Right renal pelvis (tissue), 4 donors: Measurements from ENCODE around the gene GRM7. TPM values are rescaled to one million over a fixed set of nuclear protein-coding genes. Genes with fewer than 3 reads are reported as not detected.

ENCODE experiments used
- DNase-seq, 4 donors: peaks; one replicate each; pipeline ENCODE4 v3.0.0-alpha.2; 2013; ENCODE audit warnings: low read depth in 4 of 4, low spot score in 3 of 4, missing footprints in 1 of 4
- polyA plus RNA-seq, 4 donors: library from polyadenylated mRNA; unstranded; fragments of 120-200 nt; gene quantifications; one replicate each; pipeline ENCODE4 v1.2.1, GENCODE V29; 2013; ENCODE audit not compliant: insufficient read length in 4 of 4

GRM7 gene
- polyA plus RNA-seq, 4 donors: 1.6 to 3.2 (median 2.2) TPM

DNA sequence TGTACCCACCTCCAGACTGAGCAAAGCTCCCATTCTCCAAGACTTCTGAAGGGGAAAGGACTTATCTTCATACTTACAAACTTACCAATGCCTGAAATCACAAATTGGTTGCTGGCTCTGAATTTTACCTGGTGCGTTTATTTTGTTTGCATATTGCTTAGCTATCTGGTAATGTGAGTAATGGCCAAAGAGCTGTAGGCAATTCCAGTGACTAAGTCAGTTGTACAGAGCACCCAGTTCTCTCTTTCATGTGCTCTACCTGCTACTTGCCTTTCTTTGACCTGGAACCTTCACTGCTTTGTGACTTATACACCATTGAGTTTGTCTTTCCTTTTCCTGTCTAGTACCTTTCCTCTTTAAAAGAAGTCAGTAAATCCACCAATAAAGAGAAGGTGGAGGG lies 884.8 kb downstream of the GRM7 start:
- DNase-seq: no peak

DNA sequence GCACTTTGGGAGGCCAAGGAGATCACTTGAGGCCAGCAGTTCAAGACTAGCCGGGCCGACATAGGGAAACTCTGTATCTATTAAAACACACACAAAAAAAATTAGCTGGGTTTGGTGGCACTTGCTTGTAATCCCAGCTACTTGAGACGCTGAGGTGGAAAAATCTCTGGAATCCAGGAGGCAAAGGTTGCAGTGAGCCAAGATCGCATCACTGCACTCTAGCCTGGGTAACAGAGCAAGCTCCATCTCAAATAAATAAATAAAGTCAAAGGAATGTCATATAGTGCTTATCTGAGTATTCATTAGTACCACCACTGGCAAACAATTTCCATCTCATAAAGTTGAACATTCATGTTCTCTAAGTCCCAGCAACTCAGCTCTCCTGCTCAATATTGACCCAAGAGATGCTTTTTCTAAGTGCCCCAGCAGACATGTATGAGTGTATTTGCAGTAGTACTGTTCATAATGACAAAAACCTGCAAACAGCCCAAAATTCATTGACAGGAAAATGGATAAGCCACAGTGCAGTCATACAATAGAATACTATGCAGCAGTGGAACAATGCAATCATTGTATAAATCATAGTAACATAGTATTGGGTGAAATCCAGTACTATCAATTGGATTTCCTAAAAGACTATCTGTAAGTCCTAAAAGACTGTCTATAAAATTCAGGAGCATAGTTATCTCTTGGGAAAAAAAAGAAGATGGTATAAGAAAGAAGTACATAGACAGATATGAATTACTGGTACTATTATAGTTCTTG lies 889.2 kb downstream of the GRM7 start:
- DNase-seq: no peak

DNA sequence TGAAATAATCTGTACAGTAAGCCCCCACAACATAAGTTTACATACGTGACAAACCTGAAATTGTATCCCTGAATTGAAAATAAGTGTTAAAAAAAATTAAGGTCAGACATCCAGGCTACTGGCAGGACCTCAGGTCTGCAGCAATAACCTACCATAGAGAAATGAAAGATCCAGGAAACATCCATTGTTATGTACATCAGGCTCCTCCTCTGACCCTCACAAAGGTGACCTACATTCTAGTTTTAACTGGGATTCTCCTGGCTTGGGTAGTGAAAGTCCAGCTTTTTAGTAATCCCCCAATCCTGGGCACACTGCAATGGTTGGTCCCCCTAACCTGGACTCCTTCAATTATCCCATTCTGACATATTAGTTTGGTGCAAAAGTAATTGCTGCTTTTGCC lies 891.1 kb downstream of the GRM7 start:
- DNase-seq: no peak

DNA sequence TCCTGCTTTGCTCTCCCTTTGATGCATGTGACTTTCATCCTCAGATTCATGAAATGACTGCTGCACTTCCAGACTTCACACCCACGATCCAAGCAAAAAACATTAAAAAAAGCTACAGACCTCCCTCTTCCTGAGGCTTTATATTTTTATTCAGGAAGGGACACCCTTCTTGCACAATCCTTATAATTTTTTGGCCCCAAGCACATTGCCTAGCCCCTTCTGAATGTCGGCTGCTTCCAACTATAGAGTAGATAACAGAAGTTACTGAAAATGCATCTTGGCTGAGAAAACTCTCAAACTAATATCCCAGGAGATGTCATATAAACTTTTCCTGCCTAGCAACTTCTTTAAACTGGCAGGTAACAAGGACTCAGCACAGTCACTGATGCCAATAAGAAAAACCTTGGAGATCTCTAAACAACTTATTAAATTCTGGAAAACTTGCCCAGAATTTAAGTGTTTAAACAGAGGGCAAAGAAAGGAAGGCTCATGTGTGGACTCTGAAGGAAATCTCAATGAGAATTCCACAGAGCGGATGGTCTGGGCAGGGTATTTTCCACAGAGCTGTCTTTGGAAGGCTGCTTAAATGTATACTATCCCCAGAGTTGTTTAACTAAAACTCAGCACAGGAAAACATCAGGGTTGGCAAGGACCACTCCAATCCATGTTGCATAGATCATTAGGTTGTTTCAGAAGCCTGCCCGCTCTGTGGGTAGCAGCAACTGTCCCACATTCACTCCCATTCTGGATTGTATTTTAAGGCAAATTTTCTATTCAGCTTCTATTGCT lies 893.9 kb downstream of the GRM7 start:
- no peak for DNase-seq

DNA sequence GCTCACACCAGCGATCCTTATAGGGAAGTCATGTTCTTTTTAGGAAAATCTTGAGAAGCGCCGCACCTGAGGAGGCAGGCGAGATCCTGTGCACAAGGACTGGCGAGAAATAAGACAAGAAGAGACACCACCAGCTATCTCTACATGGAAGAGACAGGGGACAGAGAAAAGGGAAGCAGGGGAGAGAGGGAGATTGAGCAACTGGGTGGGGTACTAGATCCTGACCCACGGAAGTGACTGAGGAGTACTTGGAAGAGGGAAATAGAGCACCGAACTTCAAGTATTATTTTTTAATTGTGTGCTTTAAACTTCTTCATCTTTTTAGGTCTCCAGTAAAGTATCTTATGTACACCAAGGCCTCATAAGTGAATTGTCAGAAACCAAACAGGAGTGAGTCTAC lies 898.7 kb downstream of the GRM7 start:
- DNase-seq: no peak

DNA sequence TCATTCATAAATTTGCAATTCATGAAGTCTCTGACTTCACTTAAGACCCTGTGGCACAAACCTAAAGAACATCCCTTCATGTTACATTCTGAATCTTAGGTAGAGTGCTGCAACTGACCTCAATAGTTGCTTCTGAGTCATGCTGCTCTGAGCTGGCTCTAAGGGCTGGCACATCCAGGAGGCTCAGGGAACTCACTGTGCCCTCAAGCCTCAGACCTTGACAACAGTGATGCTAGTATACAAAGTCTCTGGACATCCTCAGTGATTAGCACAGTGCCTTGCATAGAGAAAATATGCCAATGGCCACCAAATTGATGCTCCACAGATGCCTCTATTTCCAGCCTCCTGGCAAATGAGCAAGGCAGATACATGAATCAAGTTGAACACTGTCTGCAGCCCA lies 899.8 kb downstream of the GRM7 start:
- no peak for DNase-seq

DNA sequence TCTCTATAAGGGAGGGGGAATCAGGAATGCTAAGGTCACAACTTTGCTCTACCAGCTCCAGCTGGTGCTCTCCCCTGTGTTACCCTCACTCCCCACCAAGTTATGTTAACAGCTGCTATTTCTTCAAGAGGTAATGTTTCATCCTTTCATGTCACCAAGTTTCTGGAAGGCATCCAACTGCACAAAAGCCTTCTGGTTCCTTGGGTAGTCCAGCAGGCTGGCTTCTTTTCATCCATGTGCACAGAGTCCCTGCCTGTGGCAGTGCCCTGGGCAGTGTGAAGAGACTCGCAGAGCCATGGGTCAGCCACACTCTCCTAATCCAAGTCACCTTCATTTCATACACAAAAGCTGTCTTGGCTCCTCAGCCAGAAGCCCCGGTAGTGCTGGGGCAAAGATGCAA lies 903.2 kb downstream of the GRM7 start:
- no peak for DNase-seq

DNA sequence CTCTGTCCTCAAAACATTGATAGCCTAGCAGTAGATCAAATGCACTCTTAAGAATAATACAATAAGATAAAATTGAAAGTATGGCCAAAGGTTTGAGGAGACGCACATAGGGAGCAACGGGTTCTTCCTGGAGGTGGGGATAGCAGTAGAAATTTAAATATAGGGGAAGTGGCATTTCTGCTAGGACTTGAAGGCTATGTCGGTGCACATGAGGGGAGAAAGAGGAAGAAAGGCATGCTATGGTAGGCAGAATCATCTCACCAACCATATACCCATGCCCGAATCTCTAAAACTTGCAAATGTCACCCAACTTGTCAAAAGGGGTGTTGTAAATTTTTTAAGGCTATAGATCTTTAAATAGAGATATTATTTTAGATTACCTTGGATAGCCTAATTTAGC lies 905.6 kb downstream of the GRM7 start:
- DNase-seq: no peak

DNA sequence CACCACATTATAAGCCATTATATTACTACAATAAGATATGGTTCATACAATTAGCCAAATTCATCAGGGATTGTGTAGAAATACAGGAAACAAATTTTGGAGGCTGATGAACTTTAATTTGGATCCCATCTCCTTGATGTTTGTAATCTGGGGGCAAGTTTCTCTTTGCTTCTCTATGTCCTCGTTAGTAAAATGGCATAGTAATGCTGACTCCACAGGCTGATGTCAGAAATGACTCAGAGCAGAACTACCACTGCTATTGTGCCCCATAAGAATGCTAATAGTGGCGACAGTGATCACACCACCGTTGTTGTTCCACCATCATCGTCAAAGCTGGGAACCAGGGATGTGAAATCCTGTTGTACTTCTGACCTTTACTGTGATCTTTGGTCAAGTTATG lies 918.4 kb downstream of the GRM7 start:
- DNase-seq: no peak

DNA sequence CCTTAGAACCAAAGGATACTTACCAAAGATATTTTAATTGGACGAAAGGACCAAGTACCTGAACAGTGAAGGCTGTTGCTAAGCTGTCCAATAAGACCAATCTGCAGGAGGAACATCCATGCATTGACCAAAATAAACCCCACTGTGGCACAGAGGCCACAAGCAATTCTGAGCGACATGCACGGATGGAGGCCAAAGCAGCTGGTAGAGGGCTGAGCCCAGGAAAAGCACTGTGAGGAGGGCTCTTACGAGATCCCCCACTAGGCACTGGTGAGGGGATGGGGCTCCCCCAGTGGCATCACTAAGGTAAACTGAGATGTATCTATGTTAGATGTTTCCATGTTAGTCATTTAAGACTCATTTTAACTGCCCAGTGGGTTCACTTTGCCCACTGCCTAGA lies 920.5 kb downstream of the GRM7 start:
- DNase-seq: no peak

DNA sequence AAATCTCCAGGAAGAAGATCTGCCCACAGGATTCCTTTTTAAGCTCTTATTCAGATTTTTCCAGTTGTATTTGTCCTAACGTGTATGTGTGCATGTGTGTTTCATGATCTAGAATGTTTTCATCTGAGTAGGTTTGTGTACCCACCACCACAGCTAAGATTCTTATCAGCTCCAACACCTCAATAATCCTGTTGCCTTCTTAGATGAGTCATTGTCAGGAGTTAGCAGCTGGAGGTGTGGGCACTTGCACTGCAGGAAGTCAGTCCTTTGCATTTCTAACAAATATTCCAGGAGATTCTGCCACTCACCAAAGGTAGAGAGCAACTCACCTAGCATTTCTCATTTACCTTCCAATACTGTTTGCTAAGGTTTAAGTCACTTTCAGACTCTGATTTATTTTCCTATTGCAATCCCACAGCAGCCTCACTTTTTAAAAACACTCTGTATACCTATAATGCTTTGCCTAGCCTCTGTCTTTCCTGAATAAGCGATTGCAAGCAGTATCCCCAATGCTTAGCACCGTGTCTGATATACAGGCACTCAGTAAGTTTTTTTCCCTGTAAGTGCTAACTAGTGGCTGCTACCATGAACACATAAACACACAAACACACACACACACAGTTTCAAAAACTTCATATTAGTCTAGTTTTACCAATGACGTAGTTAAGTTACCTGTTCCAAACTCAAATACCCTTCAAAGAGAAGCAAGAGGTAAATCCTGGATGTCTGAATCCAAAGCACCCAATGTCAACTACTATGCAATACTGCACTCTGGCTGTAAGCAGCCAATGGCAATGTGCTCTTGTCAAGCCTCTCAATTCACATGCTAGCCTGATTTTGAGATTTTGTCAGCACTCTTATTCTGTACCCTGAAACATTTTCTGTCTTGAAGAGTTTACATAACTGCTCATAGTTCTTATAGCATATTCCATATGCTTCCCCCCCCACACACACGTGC lies 927.2 kb downstream of the GRM7 start:
- DNase-seq: no peak

DNA sequence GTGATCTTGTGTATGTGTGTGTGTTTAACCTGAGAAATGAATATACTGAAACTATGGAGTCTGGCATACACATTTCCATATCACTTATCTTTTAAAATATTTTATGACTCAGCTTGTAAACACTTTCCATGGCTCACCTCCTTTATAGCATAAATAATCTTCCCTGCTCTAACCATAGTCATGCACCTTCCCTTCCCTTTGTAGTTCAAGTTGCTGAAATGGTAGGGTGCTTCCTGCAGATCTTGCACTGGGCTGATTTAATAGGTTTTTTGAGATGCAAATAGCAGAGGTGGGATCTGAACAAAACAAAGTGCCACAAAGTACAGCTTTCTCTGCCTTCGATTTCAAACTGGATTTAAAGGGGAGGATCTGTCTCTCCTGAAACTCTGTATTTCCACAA lies 928.0 kb downstream of the GRM7 start:
- DNase-seq: no peak

DNA sequence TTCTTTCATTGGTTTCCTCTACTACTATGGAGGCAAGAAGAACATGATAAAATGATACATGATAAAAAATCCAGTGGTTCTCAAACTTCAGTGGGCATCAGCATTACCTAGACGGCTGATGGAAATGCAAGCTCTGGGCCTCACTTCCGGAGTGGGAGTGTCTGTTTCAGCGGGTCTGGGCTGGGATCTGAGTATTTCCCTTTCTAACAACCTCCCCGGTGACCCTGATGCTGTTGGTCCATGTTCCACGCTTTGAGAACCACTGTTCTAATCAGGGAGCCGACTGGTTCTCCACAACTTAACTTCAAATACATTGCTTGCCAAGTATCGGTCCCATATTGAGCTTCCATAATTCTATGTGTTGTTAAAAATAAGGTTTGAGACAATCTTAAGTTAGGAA lies 928.4 kb downstream of the GRM7 start:
- DNase-seq: no peak

DNA sequence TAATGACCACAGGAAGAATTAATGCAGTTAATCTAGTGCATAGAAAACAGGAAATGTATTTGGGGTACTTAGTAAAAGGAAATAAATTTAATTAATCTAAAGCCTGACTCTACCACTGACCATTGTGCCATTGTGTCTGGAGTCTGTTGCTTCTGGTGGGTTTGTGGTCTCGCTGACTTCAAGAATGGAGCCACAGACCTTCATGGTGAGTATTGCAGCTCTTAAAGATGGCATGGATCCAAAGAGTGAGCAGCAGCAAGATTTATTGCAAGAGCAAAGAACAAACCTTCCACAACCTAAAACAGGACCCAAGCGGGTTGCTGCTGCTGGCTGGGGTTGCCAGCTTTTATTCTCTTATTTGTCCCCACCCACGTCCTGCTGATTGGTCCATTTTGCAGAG lies 929.2 kb downstream of the GRM7 start:
- no peak for DNase-seq
